Stimulated activated naive CD4-positive, alpha-beta T cell treated with Interleukin-2 at 50 U/mL for 16 hours (primary cell): ENCODE measurements around the gene SUMO3.

ENCODE experiments used
- DNase-seq: peaks from one replicate; lab custom pipeline; 2025; lab: John Stamatoyannopoulos, UW

The SUMO3 gene

DNA sequence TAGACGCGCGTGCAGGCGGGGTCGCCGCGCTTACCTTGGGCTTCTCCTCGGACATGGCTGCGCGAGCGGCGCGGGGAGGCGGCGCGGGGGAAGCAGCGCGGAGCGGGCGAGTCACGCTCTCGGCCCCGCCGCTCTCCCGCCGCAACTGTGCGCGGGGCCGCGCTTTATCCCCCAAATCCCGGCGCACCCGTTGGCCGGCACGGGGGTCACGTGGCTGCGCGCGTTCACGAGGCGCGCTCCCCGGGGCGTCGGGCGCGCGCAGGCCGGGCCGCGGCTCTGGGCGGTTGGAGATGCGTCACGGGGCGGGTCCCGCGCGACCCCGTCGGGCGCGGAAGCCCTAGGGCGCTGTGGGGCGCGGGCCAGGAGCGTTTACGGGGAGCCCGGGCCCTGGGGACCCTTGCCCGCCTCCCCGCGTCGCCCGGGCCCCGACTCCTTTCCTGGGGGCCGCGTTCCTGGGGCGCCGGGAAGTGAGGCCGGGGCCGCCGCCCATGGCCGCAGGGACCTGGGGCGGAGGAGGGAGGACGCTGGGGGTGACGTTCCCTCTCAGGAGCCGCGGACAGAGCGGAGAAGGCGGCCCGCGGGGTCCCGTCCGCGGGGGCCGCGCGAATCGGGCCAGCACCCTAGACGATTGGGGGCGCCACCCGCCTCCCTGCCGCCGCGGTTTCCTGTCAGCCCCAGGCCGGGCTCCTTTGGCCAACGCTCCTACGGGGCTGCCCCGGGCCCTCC is at the start of gene SUMO3:
Gene SUMO3 (minus strand): TSS at position 149 of the 726 bp plus-strand sequence. CDS start 94 bp downstream, at position 55.
- DNase-seq, result peak; percentile 80

DNA sequence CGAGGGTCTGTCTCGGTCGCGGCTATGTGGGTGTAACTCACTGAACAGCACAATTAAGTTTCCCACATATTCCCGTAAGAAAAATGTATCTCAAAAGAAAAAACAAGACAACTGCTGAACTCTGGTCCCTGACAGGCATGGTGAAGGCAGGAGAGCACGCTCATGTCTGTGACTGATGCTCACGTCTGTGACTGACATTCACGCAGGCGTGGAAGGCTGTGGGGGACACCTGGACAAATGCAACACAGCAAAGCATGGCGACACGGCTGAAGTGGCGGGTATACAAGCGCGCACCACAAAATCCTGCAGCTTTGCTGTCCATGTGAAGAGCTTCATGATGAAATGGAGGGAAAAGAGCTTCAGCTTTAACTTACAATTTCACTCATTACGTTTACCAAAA is 49.6 kb upstream of the SUMO3 start:
- DNase-seq, result no peak

DNA sequence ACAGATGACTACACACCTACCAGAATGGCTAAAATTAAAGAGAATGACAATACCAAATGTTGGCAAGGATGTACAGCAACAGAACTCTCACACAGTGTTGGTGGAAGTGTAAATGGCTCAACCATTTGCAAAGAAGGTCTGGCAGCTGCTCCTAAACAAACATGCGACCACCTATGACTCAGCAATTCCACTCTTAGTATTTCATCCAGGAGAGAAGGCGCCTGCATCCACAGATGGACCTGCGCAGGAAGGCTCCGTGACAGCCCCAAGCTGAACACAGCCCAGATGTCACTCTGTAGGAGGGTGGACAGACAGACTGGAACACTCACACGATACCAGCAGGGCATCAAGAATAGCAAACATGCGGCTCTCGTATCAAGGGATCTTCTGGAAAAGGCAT is 48.9 kb upstream of the SUMO3 start:
- DNase-seq, result no peak

DNA sequence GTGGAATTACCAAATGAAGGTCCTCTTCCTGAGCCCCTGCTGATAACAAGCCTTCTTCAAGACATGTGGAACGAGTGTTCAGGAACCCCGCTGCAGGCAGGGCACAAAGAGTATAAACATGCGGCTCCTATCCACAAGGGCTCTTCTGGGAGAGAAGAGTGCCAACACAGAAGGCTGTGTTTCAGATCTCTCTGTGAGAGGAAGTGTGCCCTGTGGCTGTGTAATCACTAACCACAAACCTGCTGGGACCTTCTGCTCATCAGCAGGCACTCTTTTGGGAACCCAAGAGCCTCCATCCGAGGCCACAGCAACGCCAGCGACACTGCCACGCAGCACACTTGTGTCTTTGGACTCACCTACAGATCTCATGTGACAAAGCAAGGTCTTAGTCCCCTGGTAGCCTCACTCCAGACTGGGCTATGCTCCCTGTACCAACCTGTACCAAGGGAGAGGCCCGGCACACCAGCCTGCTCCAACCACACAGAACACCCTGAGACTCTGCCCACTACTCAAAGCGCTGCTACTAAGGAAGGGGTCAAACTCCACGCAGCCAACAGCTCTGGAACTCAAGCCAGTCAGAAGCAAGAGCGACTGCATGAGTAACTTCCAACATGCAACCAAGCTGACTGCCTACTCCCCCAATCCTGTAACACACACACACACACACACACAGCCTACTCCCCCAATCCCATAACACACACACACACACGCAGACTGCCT is 47.9 kb upstream of the SUMO3 start:
- DNase-seq, result no peak

DNA sequence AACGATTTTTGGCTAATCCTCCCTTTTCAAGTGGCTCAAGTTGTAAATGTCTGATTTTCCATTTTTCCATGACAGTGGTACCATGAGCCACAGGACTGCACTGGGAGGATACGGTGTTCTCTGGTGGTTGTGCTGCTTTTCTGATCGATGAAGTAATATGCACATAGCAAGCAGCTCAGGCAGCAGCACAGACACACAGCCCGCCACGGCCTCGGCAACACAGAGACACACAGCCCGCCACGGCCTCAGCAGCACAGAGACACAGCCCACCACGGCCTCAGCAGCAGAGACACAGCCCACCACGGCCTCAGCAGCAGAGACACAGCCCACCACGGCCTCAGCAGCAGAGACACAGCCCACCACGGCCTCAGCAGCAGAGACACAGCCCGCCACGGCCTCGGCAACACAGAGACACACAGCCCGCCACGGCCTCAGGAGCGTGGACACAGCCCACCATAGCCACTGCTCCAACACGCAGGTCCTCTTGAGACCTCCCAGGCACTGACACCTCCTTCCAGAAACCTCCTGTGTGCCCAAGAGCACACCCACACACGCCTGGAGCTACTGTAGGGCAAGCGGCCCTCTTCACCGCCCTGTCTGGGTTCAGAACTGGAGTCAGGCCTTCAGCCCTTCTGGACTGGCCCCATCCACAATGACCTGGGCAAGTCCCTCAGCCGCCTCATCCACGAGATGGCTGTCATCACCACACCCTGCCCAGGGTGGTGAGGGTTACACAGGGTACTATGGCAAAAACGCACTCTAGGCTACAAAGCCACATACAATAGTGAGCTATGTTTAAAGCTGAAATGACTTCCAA is 45.2 kb upstream of the SUMO3 start:
- no peak for DNase-seq

DNA sequence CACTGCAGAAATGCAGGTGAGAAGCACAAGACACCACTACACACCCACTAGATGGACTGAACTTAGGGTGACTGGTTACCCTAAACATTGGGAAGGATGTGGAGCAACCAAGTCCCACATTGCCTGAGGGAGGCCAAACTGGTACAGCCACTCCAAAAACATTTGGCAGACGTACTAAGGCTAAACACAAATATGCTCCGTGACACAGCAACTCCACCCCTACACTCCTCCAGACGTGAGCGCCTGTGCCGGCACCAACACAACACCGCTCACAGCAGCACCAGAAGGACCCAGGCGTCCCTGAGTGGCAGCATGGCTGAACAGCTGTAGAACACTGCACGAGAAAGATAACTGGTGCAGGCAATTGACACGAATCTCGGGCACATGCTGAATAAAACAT is 40.9 kb upstream of the SUMO3 start:
- no peak for DNase-seq

DNA sequence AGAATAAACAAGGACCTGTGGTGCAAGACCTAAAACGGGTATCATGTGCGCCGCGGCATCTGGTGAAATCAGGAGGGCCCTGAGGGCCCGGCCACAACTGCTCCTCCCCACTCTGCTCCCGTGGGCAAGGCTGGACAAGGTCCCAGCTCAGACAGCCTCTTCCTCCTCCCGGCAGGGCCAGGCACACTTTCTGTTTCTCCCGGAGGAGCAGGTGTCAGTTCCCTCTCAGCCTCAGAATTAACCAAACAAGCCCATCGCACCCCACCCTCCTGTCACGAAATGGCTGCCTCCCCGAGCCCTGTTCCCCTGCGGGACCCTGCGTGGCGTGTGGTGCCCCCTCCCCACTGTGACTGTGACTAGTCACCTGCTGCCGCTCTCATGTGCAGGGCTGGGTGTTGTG is 40.4 kb upstream of the SUMO3 start:
- no peak for DNase-seq

DNA sequence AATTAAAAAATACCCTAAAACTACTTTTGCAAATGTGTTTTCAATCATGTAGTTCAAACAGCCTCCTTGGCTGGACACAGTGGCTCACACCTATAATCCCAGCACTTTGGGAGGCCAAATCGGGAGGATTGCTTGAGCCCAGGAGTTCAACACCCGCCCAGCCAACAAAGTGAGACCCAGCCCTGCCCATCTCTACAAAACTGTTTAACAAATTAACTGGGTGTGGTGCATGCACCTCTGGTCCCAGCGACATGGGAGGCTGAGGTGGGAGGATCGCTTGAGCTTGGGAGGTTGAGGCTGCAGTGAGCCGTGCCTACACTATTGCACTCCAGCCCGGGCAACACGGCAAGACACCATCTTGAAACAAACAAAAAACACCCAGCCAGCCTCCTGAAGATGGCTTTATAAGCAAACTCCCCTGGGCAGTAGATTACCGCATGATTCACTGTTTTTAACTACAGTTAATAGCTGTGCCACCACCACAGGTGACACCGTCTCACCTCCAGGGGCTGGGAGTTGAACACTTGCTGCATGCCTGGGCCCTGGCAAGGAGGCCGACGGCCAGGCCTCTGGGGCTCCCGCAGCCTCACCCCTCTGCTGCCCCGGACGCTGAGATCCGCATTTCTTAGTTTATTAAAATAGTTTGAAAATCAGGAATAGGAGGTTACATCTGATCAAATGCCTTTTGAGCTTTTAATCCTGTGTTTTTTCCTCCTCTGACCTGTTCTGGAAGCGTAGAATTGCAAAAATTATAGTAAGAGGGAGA is 39.4 kb upstream of the SUMO3 start:
- no peak for DNase-seq

DNA sequence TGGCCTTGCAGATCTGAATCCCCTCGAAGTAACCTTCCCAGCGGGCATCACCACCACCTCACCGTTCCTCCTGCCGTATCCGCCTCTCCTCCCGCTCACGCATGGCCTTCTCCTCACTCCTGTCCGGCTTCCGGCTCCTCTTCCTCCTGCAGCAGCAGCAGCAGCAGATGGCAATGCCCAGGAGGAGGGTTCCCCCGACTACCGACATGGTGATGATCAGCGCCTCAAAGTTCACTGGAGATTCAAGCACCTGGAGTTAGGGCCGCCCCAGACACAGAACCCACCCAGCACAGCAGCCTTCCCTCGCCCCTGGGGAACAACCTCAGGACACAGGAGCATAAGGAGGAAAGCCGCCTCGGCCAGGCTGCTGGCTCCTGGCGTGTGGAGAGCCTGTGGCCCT is 38.3 kb upstream of the SUMO3 start:
- no peak for DNase-seq

DNA sequence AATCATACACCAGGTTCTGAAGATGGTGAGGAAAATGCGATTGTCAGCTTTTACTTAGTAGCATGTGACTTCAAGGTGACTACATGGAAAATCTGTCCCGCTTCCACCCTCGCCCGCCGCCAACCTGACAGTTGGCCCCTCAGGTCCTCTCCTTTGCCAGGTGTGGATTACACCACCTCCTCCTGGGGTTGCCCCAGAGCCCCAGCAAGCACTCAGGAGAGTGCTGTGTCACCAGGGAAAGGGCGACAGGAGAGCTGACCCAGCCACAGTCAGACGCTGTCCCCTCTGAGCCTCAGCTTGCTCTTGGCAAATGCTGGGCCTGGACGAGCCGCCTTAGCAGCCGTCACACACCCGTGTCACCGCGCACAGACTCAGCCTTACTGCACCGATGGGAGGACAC is 37.7 kb upstream of the SUMO3 start:
- DNase-seq, result no peak

DNA sequence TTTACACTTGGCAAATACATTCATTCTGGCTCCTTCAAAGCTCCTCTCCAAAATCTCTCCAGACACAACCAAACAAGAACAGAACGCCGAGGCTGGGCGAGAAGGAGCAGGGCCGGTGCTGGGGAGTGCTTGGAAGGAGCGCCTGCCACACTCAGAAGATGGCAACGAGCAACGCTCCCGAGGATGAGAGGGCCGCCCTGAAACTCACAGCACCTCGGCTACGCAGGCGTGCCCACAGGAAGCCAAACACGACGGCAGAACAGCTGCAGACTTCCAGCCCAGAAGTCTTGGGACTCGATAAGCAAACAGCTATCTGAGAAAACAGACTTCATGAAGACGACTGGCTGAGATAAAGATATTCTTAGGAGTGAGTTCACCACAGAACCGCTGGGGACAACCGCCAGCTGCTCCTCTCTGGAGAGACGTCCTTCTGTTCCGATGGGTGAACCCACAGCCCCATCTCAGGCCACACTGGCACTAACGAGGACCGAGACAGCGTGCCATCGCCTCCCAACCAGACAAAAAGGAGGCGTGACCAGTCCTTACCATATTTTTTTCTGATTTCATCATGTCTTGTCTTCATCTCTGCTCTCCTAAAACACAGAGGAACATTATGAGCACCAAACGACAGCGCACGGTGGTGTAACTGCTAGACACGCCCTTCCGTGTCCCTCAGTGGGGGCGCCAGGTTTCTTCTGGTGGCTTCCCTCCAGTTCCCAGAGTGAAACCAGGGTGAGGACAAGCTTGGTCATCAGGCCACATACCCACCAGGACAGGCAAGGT is 37.0 kb upstream of the SUMO3 start:
- no peak for DNase-seq

DNA sequence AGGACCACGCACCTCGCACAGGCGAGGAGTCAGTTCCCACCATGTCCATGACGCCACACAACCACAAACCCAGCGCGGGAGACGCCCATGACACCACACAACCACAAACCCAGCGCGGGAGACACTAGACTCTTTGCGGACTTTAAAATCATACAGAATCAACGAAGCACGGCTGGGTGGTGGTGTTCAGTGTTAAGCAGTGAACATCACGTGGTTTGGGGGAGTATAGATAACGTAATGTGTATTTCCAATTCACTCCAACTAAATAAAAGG is 36.5 kb upstream of the SUMO3 start:
- DNase-seq, result no peak

DNA sequence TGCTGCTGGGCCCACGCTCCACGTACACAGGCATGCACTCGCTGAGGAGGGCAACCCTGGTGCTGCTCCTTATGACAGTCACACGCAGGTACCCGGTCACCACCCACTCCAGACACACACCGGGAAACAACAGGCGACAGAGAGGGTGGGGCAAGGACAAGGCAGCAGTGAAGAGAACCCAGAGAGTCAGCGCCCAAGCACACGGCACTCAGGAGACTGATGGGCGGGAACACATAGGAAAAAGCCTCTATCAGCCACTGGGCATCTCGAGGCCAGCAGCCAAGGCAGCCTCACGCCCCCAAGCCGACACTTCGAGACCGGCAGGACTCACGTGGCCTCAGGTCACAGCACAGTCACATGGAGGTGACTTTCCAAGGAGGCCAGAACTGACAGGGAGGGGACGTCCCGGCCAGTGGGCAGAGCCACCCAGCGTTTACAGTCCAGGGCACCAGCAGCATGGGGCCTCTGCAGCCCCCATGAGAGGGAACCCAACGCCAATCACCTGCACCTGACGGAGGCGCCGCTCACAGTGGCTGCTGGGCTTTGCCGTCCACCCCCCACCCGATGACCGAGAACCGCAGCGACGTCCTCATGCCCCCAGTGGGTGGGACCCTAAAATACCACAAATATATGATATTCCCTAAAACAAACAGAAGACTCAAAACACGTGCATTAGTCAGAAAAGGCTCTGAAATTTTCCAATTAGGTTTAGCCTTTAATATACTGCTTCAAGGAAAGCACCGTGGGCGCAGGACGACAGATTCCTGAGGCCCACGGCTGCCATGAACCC is 35.9 kb upstream of the SUMO3 start:
- DNase-seq, result no peak

DNA sequence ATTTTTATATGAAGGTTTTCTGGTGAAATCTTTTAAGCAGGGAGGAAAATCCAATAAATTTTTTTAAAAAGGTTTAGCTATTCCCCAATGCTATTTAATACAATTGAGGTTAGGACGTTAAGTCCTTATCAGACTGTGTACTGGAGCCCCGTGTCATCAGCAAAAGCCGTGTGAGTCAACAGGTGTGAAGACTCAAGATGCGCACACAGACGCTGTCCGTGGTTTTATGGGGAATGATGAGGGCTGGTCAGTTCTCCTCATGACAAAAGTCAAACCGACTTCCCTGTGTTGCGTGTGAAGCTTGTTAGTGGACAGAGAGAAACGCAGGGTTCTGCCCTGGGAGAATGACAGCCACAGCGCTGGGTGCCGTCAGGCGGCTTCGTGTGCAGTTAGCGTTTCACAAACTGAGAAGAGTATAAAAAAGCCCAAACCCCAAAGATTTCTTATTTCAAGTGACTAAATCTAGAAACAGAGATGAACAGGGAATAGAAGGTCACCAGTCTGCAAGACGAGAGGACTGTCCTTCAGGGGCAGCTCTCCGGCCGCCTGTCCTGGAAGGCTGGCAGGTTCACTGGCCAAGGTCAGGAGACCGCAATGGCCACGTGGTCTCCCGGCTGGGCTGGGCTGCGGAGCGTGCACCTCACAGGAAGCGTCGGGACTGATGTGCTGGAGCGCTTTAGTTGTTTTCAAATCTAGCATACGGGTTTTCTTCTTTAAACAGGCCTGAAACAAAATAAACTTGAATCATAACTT is 33.2 kb upstream of the SUMO3 start:
- DNase-seq, result no peak

DNA sequence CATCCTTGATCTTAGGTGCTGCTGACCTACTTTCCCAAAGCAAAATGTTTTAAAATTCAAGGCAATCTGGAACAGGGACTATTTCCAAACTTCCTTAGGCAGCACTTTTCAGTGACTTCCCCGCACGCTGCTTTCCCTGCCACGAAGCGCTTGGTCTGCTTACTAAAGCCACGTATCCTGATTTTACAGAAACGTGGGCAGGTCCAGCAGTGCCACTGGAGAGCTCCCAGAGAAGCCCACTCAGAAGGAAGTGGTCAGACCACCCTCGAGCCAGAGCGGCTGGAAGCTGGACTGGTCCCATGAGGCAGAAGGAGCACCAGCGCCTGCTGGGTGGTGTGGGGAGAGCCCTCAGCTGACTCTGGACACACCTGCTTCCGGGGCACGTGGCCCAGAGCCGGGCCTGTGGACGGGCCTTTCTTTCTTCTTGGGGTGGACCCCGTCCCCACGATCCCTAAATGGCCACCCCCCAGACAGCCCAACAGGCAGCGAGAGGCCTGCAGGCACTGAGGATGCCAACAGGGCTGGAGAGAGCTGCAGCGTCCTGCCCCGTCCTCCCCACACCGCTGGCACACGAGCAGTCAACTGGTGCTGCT is 32.4 kb upstream of the SUMO3 start:
- no peak for DNase-seq

DNA sequence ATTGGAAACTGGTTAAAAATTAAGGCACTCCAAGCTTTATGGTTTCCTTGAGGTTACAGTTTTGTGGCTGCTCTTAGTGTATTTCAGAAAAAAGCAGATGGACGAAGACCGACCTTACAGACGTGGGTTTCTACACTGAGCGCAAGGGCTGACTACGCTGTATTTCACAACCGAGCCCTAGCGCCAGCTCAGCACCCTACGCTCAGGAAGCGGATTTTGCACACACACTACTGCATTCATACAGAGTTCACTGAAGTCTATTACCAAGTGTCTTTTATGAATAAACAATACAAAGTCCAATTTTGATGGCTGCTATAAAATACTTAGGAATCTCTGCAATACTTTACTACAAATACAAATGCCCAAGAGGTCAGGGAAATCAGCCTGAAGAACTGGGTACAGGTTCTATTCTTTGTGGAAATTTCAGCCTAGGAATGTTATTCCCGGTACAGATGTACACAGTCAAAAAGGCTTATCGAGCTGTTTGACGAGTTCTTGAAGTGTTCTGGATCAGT is 31.8 kb upstream of the SUMO3 start:
- no peak for DNase-seq

DNA sequence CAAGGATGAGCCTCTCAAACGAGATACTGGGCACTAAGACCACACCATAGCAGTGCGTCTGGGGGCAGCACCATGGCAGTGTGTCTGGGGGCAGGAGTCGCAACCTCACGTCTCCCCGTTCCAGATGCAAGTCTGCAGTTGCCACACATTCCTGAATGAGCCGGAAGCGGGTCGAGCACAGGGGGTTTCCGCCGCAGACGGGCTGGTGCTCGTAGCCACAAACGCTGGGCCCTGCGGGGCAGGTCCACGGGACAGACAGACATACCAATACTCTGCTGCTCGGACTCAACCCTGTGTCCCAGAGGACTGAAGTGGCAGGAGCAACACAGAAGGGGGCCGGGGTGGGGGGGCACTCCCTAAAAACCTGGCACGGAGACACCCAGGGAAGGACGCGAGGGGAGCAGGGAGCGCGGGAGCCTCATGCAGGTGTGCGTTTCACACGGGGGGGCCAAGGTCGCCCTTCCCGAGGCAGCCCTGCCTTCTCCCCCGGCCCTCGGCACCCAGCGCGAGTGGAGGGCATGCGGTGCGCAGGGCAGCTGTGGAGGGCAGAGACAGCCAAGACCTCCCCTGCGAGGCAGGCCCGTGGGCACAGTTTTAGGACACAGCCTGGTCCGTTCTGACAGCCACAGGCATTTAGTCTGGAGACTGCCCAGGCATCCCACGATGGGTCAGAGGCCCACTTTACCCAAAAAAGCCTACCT is 31.1 kb upstream of the SUMO3 start:
- no peak for DNase-seq

DNA sequence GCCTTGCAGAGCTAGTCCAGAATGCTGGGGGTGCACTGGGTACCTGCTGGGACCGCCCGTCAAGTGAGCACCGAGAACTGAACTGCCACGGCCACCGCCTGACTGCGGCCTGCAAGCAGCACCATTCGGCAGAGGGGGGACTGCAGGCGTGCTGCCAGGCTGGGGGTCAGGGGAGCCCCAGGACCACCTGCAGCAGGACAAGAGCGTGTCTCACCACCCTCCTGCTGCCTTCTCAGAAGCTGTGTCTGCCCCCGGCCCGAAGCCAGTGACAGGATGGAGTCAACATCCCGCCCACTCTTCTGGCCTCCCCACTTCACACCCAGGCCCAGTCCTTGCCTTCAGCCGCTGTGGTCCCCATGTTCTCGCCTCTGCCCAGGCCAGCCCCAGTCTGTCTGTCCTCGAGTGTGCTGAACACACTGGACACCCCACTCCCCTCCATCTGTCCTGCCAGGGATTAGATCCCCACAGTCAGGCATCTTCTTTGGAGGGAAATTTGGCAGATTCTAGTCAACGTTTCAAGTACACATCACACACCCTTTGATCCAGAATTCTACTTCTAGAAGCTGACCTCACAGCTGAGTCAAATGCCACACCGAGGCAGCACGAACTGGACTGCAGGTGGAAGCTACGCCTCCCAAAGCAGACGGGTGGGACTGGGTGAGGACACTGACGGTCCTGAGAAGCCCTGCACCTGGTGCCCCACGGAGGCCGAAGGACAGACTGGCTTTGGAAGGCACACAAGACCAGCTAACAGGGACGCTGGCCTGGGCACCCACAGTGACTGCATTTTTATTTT is 29.6 kb upstream of the SUMO3 start:
- DNase-seq, result no peak
